ENCODE data around the gene LAMB4.

GRCh38 chr7:107977048-107977447 is 153.1 kb downstream of the LAMB4 start:
- no peak for TF ChIP-seq CTCF (conservative IDR thresholded peaks at IDR 0.05; ENCODE audit: low read depth in 2 of 2)
- no peak for TF ChIP-seq POLR2AphosphoS5 (IDR thresholded peaks at IDR 0.05; ENCODE audit: low read depth)
- TF ChIP-seq EZH2 (IDR thresholded peaks at IDR 0.05; ENCODE audit: low read depth, unreplicated experiment), result no peak
- no peak for TF ChIP-seq ZNF114 (CRISPR knock-in tag; IDR thresholded peaks at IDR 0.05)

All from GM23338 (cell line).